ENCODE measurements around the gene CUX1. TPM values are rescaled to one million over a fixed set of nuclear protein-coding genes. Genes with fewer than 3 reads are reported as not detected.
"Not testable (repeated sequence)": the region's sequence is repeated elsewhere in the genome, so short reads cannot be mapped to it uniquely, and the experiment has no call there.

The CUX1 gene
- total RNA-seq, 4 donors from 2014 or later: 40.8 to 62.1 (median 43.8) TPM

DNA sequence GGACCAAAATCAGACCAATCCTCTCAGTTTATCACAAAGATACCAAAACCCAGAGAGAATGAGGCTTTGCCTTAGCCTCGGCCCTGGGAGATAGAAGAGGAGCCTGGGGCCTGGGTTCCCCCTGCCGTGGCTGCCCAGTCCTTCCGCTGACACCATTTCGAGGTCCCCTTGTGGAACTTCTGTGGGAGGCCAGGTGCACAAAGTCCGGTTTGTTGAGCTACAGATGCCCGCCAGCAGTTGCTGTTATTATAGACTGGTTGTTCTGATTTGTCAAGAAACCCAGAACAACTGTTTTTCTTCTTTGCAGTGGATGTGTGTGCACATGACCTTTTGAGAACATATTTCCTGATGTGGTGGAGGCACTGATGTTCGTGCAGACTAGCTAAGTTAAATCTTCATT, 47.6 kb downstream of the CUX1 start:
- TF ChIP-seq, protein P1, sequence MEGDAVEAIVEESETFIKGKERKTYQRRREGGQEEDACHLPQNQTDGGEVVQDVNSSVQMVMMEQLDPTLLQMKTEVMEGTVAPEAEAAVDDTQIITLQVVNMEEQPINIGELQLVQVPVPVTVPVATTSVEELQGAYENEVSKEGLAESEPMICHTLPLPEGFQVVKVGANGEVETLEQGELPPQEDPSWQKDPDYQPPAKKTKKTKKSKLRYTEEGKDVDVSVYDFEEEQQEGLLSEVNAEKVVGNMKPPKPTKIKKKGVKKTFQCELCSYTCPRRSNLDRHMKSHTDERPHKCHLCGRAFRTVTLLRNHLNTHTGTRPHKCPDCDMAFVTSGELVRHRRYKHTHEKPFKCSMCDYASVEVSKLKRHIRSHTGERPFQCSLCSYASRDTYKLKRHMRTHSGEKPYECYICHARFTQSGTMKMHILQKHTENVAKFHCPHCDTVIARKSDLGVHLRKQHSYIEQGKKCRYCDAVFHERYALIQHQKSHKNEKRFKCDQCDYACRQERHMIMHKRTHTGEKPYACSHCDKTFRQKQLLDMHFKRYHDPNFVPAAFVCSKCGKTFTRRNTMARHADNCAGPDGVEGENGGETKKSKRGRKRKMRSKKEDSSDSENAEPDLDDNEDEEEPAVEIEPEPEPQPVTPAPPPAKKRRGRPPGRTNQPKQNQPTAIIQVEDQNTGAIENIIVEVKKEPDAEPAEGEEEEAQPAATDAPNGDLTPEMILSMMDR (IDR thresholded peaks at IDR 0.05): no peak
- TF ChIP-seq POLR2A (IDR thresholded peaks at IDR 0.05): no peak
- WGBS, 2 donors: 95 to 99% methylated on average over 7 of the region's 7 CpGs
- intact Hi-C loops (cut with DNase I; ENCODE audit: low total_unique reads): no loop called here
- no peak for DNase-seq (ENCODE audit: low spot score in 2 of 2)
- H3K4me3 ChIP-seq (ENCODE audit: low read depth, poor library complexity, severe bottlenecking): no peak overlapping the region

DNA sequence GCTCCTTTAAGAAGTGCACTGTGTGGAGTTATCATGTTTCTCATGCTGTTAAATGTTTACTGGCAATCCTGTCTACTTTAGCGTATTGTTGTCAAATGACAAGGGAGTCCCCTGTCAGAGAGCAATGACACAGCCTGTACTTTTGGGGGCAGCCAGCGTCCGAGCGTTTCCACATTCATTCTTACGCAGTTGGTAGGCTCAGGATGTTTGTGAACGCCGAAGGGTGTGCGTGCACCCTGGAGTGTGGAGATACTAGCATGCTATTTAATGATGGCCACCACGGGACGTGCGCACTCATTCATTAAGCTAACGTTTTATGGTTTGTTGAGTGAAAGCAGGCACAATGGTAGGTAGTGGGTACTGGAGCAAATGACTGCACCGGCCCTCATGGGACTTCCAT, 48.0 kb downstream of the CUX1 start:
- no peak overlapping the region for H3K4me3 ChIP-seq (ENCODE audit: low read depth, poor library complexity, severe bottlenecking)
- TF ChIP-seq, protein P1 (IDR thresholded peaks at IDR 0.05): no peak
- no peak for TF ChIP-seq POLR2A (IDR thresholded peaks at IDR 0.05)
- intact Hi-C loops (cut with DNase I; ENCODE audit: low total_unique reads): no loop called here
- no peak for DNase-seq (ENCODE audit: low spot score in 2 of 2)
- WGBS, 2 donors: 96 to 97% methylated on average over 13 of the region's 13 CpGs

DNA sequence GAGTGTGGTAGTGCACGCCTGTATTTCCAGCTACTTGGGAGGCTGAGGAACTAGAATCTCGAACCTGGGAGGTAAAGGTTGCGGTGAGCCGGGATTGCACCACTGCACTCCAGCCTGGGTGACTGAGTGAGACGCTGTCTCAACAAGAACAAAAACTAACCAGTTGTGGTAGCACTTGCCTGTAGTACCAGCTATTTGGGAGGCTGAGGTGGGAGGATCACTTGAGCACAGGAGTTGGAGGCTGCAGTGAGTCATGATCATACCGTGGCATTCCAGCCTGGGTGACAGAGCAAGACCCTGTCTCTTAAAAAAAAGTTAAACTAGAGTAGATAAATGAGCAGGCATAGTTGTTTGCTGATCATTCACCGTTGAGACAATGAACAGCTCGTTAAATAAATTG, 48.9 kb downstream of the CUX1 start:
- intact Hi-C loops (cut with DNase I; ENCODE audit: low total_unique reads): no loop called here
- H3K4me3 ChIP-seq (ENCODE audit: low read depth, poor library complexity, severe bottlenecking): no peak overlapping the region
- no peak for DNase-seq (ENCODE audit: low spot score in 2 of 2)
- 96% methylated on average over 8 of the region's 8 CpGs for WGBS, 2 donors
- TF ChIP-seq, protein P1 (IDR thresholded peaks at IDR 0.05): no peak
- no peak for TF ChIP-seq POLR2A (IDR thresholded peaks at IDR 0.05)

DNA sequence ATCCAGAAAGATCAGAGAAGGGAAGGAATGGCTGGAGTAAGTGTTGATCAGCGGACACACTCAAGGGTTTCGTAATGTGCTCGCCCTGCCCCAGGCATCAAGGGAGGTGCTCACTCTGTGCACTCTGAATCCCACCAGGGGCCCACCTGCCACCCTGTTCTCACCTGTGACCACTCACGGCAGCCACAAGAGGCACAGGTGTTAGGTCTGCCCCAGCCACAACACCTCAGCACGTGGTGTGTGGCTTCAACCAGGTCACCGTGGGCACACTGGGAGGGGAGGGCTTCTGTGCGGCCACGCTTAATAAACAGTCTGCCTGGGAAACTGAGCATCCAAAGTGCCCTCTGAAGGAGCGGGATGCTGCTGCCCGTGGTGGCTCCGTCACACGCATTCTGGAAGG, 49.8 kb downstream of the CUX1 start:
- intact Hi-C loops (cut with DNase I; ENCODE audit: low total_unique reads): no loop called here
- TF ChIP-seq, protein P1 (IDR thresholded peaks at IDR 0.05): no peak
- TF ChIP-seq POLR2A (IDR thresholded peaks at IDR 0.05): no peak
- no peak for DNase-seq (ENCODE audit: low spot score in 2 of 2)
- 97 to 99% methylated on average over 10 to 12 of the region's 12 CpGs for WGBS, 2 donors
- no peak overlapping the region for H3K4me3 ChIP-seq (ENCODE audit: low read depth, poor library complexity, severe bottlenecking)

DNA sequence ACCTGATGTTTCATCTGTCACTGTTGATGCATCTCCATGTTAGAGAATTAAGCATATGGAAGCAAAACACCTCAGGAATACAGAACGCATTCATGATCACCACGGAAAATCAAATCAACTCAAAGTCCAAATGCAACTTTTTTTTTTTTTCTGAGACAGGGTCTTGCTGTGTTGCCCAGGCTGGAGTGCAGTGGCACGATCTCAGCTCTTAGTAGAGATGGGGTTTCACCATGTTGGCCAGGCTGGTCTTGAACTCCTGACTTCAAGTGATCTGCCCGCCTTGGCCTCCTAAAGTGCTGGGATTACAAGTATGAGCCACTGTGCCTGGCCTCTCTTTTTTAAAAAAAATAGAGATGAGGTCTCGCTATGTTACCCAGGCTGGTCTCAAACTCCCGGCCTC, 50.3 kb downstream of the CUX1 start:
- intact Hi-C loops (cut with DNase I; ENCODE audit: low total_unique reads); DNase-seq (ENCODE audit: low spot score in 2 of 2); H3K4me3 ChIP-seq (ENCODE audit: low read depth, poor library complexity, severe bottlenecking): not testable (repeated sequence)
- 97% methylated on average over 6 of the region's 6 CpGs for WGBS, 2 donors

DNA sequence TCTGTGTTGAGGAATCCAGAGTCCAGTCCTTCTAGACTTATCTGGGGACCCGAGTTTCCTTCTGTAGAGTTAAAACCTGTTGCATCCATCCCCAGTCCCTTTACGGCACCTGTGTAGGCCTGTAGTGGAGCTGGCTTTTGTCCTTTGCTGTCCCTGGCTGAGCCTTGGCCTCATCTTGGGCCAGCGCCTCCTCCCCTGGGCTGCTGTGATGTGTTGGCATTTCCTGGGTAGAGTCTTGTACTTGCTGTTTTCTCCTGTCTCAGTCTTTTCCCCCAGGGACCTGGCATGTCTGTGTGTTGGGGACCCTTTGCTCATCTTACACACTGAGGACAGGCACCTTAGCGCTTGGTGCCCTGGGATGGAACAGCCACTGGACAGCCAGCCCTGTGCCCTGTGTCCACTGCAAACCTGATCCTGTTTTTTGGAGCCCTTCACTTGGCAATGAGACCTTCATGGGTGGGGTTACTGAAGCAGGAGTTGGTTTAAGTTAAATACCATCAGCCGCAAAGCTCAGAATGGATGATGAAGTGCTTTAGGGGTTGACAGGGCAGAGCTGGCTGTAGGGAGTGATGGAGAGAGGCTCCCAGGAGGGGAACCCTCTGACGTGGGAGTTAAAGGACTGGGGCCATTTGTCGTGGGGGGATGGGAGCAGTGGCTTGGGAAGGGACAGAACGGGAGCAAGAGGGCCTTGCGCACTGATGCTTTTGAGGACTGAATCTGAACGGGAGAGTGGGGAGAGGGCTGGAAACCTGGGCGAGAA, 50.9 kb downstream of the CUX1 start:
- 90 to 93% methylated on average over 11 of the region's 11 CpGs for WGBS, 2 donors
- intact Hi-C loops (cut with DNase I; ENCODE audit: low total_unique reads): no loop called here
- H3K4me3 ChIP-seq (ENCODE audit: low read depth, poor library complexity, severe bottlenecking): no peak overlapping the region
- TF ChIP-seq, protein P1 (IDR thresholded peaks at IDR 0.05): no peak
- no peak for TF ChIP-seq POLR2A (IDR thresholded peaks at IDR 0.05)
- DNase-seq (ENCODE audit: low spot score in 2 of 2): no peak

All from lower leg skin (tissue), 4 donors.